Thyroid gland (tissue), 4 donors: ENCODE measurements around the gene SLC25A22. TPM values are rescaled to one million over a fixed set of nuclear protein-coding genes. Genes with fewer than 3 reads are reported as not detected.

Source experiments
- DNase-seq, 2 donors: peaks; one replicate each; pipeline ENCODE4 v3.0.0-alpha.2; 2019
- H3K27ac ChIP-seq, 3 donors: fragments of 200-600 bp; sonication (generic); 1 replicate in 2 of 3; 2 replicates in 1 of 3; pipeline ENCODE4 v1.5.1; 2016 to 2019; ENCODE audit warnings: mild to moderate bottlenecking in 1 of 3, moderate library complexity in 1 of 3
- H3K27me3 ChIP-seq: fragments of 200-600 bp; sonication (generic); one replicate; pipeline ENCODE4 v1.5.1; 2019
- H3K36me3 ChIP-seq, 2 donors: fragments of 200-600 bp; sonication (generic); one replicate each; pipeline ENCODE4 v1.5.1; 2016 to 2019
- H3K4me1 ChIP-seq, 2 donors: fragments of 200-600 bp; sonication (generic); one replicate each; pipeline ENCODE4 v1.5.1; 2017 to 2019
- H3K4me3 ChIP-seq, 3 donors: fragments of 200-600 bp; sonication (generic); replicated peaks in 1 of 3; 1 replicate in 2 of 3; 2 replicates in 1 of 3; pipeline ENCODE4 v1.5.1; 2016; ENCODE audit warnings: mild to moderate bottlenecking in 1 of 3
- H3K9me3 ChIP-seq: fragments of 200-600 bp; sonication (generic); one replicate; pipeline ENCODE4 v1.5.1; 2017
- POLR2A ChIP-seq, 2 donors: fragments of 450-650 bp; IDR thresholded peaks; one replicate each; pipeline ENCODE4 v1.6.1; 2017; ENCODE audit warnings: antibody characterized with exemption in 2 of 2, mild to moderate bottlenecking in 2 of 2, moderate library complexity in 1 of 2
- whole genome bisulfite sequencing, 2 donors: methylation state at CpG; one replicate each; pipeline ENCODE4 v1.1.5; 2017; 5-methylcytosine and 5-hydroxymethylcytosine counted together
- intact Hi-C: fragments of 100-400 bp; cut with DNase I; formaldehyde crosslinking; loops from one replicate; pipeline ENCODE4 v1.15.1; 2023
- total RNA-seq, 4 donors: library from RNA; depleted of rRNA; stranded (reverse); fragments of >200 nt; gene quantifications; one replicate each; pipeline ENCODE4 v1.2.3, GENCODE V29; 2016
- TF ChIP-seq, protein P1 (sequence below), 6 experiments: fragments of 200-600 bp in 3 of 6; fragments of 450-650 bp in 3 of 6; sonication (generic) in 3 of 6; IDR thresholded peaks; one replicate each; pipeline ENCODE4 v1.5.1; 2016 to 2019; ENCODE audit warnings: antibody characterized with exemption in 6 of 6, mild to moderate bottlenecking in 2 of 6, inconsistent platforms in 1 of 6, moderate library complexity in 1 of 6

The SLC25A22 gene
- total RNA-seq, 4 donors from 2014 or later, result 5.1 to 13.1 (median 7.8) TPM

DNA sequence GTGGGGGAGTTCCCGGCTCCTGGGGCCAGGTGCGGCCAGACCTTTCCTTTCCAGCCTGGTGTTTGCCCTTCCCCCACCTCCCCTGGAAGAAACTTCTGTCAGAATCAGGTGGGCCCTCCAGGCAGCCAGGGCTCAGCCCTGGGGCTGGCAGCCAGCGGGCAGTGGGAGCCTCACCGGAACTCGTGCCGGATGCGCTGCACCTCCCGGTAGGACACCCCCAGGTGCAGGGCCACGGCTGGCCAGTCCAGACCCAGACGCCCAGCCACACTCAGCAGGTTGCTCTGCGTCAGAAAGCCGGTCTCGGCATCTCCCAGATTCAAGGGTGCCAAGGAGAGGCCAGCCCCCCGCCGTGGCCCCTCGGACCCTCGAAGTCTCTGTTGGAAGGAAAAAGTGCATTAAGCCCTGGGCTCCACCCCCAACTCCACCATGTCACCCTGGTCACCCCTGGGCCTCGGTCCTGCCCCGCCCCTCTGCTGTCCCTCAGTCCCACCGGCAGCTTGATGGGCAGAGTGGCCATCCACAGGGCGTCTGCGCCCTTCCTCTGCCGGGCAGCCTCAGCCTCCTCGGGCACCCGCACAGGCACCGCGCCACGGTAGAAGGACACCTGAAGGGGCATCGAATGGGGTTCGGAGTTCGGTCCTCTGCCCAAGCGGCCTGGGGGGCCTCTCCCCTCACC, 1.7 kb upstream of the SLC25A22 start:
- H3K27me3 ChIP-seq, result no peaks in the 10 kb centered on the region

DNA sequence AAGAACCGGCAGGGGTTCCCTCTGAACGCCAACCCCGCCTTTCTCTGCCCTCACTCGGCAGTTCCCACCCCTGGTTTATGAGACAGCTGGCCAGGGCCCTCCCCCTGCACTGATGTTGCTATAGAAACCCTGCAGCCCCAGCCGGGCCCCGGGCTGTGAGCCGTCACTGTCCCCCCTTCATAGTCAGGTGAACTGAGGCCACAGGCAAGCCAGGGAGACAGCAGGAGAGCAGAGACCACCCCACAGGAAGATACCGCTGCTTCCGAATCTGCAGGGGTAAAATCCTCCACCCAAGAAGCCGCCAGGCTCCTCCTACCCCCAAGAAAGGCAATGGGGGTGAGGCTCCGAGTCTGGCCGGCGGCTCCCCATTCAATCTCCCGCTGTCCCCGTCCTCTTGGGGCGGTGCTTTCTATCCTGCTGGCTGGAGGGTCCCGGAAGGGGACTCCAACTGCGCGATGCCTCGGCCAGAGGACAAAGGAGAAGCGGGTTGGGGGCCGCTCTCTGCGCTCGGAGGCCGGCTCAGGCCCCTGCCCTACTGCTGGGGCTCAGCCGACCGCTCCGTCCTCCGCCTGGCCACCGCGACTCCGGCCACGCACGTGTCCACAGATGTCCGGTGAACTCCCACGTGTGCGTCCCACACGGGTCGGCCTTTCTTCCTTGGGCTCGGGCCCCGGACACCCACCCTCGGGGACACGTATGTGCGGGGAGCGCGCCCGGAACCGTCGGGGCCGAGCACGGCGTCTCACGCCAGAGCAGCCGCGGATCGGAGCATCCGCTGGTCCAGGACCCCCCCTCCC, 587 bp downstream of the SLC25A22 start:
- 0 to 1% methylated on average over 8 to 41 of the region's 57 CpGs for WGBS, 2 donors
- peak; percentile 67 for DNase-seq

More for the DNA sequence above, 1.7 kb upstream of the SLC25A22 start:
- H3K9me3 ChIP-seq, result no peaks in the 10 kb centered on the region
- no peak for TF ChIP-seq POLR2A (IDR thresholded peaks at IDR 0.05)
- TF ChIP-seq, protein P1, sequence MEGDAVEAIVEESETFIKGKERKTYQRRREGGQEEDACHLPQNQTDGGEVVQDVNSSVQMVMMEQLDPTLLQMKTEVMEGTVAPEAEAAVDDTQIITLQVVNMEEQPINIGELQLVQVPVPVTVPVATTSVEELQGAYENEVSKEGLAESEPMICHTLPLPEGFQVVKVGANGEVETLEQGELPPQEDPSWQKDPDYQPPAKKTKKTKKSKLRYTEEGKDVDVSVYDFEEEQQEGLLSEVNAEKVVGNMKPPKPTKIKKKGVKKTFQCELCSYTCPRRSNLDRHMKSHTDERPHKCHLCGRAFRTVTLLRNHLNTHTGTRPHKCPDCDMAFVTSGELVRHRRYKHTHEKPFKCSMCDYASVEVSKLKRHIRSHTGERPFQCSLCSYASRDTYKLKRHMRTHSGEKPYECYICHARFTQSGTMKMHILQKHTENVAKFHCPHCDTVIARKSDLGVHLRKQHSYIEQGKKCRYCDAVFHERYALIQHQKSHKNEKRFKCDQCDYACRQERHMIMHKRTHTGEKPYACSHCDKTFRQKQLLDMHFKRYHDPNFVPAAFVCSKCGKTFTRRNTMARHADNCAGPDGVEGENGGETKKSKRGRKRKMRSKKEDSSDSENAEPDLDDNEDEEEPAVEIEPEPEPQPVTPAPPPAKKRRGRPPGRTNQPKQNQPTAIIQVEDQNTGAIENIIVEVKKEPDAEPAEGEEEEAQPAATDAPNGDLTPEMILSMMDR (IDR thresholded peaks at IDR 0.05), result no peak
- H3K4me1 ChIP-seq, result peaks cover 37 to 38% of the 10 kb centered on the region in 2 donors
- H3K36me3 ChIP-seq, result no peaks in the 10 kb centered on the region
- no peak for DNase-seq
- intact Hi-C loops, result no loop called here
- no peak overlapping the region for H3K27ac ChIP-seq
- 94 to 95% methylated on average over 3 to 27 of the region's 32 CpGs for WGBS, 2 donors
- no peak overlapping the region for H3K4me3 ChIP-seq

DNA sequence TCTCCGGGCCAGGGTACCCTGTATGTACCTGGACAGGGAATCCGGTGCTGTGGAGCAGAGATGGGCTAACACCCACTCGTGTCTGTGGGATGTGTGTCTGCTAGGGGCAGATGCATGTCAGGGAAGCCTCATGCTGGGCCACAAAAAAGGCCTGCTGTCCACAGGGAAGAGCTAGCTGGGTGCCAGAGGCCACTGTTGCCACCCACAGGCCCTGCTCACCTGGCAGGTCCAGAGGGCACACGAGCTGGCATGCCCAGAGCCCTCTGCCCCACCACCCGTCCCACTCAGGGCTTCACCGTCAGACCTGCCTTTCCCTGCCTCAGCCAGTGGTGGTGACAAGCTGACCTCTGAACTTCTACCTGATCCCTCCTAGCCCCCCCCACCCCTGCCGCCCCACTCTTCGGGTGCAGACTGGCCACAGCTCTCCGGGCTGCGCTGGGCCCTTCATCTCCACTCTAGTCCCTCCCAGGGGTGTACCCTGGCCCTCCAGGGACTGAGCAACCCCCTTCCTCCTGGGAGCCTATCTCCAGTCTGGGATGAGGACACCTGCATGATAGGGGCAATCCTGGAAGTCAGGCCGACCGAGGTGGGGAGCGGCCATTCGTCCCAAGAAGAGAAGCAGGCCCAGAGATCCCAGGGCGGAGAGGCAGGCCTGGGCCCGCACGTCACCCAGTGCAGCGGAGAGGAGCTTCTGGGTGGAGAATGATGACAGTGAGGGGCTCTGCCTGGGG, 1.4 kb downstream of the SLC25A22 start:
- 25 to 26% methylated on average over 5 to 11 of the region's 18 CpGs for whole genome bisulfite sequencing, 2 donors
- intact Hi-C loops, result no loop called here
- Histone ChIP-seq H3K36me3 (no peaks in the 10 kb centered on the region), H3K9me3 (no peaks in the 10 kb centered on the region), H3K27me3 (no peaks in the 10 kb centered on the region), H3K4me1 (peaks cover 29 to 31% of the 10 kb centered on the region in 2 donors), H3K4me3 (peak overlapping the region in 1 of 3 donors; percentile 71), H3K27ac (peak overlapping the region; percentile 18 to 68 (median 67))
- TF ChIP-seq, protein P1 (IDR thresholded peaks at IDR 0.05), result no peak
- TF ChIP-seq POLR2A (IDR thresholded peaks at IDR 0.05), result no peak
- DNase-seq, result no peak

More for the DNA sequence above, 587 bp downstream of the SLC25A22 start:
- Histone ChIP-seq H3K36me3 (no peaks in the 10 kb centered on the region), H3K4me1 (peaks cover 29 to 31% of the 10 kb centered on the region in 2 donors), H3K4me3 (peak overlapping the region; percentile 50 to 71 (median 54)), H3K27me3 (no peaks in the 10 kb centered on the region), H3K27ac (peak overlapping the region; percentile 18 to 68 (median 67)), H3K9me3 (no peaks in the 10 kb centered on the region)
- TF ChIP-seq, protein P1 (IDR thresholded peaks at IDR 0.05), result no peak
- no peak for TF ChIP-seq POLR2A (IDR thresholded peaks at IDR 0.05)
- intact Hi-C loops, result no loop called here

DNA sequence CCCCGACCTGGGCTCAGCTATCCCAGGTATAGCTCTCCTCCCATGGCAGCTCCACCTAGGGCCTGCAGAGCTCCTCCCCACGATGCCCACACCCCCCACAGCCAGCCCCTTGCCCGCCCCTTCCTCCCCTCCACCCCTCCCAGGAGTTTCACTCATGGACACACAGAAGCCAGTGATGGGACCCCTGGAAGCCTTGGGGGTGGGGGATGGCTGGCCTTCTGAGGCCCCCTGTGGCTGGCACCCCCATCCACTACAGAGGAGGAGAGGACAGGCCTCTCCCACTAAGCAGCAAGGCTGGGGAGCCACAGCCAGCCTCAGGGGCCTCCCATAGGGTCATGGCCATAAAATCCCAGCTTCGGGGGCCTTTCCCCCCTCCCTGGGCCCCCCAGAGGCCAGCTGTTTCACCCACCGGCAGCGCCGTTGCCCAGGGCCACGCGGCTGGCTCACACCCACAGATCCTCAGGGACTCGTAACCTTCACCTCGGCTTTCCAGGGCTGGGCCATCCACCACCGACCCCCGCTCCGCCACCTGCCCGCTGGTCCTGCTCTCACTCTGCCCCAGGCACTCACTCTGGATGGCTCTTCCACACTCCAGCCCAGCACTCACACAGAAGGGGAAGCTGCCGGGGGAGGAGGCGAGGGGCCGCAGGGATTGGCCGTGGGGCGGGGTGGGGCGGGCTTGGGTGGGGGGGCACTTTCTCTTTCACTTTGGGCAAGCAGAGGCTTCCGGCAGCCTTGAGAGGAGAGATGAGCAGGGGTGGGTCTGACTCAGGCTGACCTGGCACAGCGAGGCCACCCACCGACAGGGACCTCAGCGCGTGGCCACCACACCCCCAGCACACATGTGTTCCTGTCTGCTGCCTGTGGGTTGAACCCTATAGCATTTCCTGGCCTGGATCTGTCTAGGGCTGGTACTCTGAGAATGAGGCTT, 2.2 kb downstream of the SLC25A22 start:
- intact Hi-C loops, result no loop called here
- WGBS, 2 donors, result 0 to 5% methylated on average over 1 to 21 of the region's 26 CpGs
- Histone ChIP-seq H3K27ac (peak overlapping the region; percentile 18 to 68 (median 67)), H3K9me3 (no peaks in the 10 kb centered on the region), H3K27me3 (no peaks in the 10 kb centered on the region), H3K4me3 (peak overlapping the region; percentile 39 to 71 (median 52)), H3K36me3 (no peaks in the 10 kb centered on the region), H3K4me1 (peaks cover 29 to 31% of the 10 kb centered on the region in 2 donors)
- peak; percentile 15 to 31 for TF ChIP-seq POLR2A (IDR thresholded peaks at IDR 0.05)
- TF ChIP-seq, protein P1 (IDR thresholded peaks at IDR 0.05), result no peak
- peak; percentile 81 to 83 for DNase-seq
